Stimulated activated CD8-positive, alpha-beta memory T cell treated with anti-CD3 and anti-CD28 coated beads, Interleukin-15, amount 100 ng/mL, for 4 hours (primary cell): Measurements from ENCODE around the gene LYZL1.
"Not testable (repeated sequence)": the region's sequence is repeated elsewhere in the genome, so short reads cannot be mapped to it uniquely, and the experiment has no call there.

Source experiments
- DNase-seq, 2 donors: peaks; one replicate each; pipeline ENCODE4 v3.0.0-alpha.2; 2020; ENCODE audit warnings: low read depth in 2 of 2

Gene LYZL1

DNA sequence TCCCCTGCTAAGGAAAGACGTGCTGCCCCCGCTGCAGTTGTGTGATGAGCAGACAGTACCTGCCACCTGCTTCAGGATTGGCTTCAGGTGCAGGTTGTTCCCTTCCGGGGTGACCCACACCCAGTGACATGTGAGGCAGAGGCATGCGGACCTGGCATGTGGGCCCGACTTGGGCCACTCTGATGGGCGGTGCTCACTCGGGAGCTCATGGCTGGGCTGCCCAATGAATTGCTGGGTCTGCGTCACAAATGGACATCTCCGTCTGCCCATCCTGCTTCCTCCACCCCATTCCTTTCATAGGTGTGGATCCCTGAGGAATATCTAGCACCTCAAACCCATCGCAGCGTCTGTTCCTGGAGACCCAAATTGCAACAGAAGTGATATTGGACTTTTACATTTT, 19.3 kb downstream of the LYZL1 start:
- not testable (repeated sequence) for DNase-seq

DNA sequence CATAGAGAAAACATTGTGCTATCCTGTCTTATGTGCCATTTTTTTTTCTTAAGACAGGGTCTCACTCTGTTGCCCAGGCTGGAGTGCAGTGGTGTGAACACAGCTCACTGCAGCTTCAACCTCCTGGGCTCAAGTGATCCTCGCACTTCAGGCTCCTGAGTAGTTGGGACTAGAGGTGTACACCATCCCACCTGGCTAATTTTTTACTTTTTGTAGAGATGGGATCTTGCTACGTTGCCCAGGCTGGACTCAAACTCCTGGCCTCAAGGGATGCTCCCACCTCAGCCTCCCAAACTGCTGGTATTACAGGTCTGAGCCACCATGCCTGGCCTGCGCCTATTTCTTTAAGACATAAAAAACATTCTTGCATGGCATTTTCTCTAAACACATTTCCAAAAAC, 20.6 kb downstream of the LYZL1 start:
- DNase-seq = no peak

DNA sequence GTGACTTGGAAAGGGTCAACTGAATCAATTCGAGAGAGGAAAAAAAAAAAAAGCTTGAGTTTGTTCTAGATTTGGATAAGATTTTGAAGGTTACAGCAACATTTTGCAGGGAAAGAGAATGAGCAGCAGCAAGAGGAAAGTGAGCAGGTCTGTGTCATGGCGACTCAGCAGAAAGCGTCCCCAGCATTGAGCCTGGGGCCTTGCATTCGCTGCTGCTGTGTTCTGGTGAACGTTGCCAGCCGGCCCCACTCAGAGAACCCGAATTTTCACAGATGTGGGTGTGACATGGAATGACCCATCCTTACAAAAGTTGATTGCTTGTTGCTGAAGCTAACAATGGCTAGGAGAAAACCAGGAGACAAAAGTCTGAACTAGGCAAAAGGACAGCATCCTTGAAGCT, 21.6 kb downstream of the LYZL1 start:
- DNase-seq = not testable (repeated sequence)

DNA sequence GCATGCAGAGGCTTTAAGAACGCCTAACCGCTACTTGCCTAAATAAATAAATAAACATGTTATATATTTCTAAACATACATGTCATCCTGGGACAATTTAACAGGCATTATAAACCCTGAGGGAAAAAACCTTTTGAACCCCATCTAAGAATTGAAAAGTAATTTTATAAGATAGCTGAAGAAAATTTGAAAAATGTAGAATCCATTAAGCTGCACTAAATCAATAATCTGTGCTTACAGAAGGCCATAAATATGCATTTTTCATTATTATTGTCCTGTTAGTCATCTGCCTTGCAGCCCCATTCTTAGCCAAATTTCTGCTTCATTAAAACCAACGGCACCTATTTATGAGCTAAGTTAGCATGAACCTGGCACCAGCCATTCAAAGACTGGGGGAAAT, 24.2 kb downstream of the LYZL1 start:
- DNase-seq = no peak

DNA sequence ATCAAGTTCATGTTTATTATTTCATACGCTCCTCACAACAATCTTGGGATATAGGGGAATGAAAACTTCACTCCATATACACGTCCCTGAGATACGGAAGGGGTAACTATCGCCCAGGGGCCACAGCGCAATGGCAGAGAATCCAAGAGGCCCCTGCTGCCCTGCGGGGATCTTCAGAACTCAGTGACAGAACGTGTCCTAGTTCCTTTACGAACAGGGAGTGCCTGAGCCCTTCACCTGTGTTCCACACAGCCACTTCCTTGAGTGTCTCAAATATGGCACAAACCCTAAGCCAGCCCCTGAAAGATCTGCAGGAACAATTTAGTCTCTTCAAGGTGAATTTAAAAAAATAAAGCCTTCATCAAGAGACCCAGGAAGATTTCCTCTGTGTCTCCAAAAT, 25.9 kb downstream of the LYZL1 start:
- no peak for DNase-seq

DNA sequence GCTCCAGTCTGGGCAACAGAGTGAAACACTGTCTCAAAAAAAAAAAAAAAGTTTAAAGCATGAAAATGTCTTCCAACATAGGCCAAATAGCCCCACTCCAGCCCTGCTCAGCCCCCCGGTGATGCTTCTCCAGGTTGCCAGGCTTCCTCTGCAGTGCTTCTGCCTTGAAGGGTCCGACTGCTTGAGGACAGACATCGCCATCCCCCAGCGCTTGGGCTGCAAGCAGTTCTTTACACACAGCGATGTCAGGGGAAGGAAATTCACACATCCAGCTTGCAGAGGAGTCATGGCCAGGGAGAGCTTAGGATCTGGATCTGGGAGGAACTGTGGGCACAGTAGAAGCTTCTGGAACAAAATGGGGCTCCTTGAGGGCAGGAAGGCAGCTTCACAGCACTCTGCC, 26.9 kb downstream of the LYZL1 start:
- no peak for DNase-seq

DNA sequence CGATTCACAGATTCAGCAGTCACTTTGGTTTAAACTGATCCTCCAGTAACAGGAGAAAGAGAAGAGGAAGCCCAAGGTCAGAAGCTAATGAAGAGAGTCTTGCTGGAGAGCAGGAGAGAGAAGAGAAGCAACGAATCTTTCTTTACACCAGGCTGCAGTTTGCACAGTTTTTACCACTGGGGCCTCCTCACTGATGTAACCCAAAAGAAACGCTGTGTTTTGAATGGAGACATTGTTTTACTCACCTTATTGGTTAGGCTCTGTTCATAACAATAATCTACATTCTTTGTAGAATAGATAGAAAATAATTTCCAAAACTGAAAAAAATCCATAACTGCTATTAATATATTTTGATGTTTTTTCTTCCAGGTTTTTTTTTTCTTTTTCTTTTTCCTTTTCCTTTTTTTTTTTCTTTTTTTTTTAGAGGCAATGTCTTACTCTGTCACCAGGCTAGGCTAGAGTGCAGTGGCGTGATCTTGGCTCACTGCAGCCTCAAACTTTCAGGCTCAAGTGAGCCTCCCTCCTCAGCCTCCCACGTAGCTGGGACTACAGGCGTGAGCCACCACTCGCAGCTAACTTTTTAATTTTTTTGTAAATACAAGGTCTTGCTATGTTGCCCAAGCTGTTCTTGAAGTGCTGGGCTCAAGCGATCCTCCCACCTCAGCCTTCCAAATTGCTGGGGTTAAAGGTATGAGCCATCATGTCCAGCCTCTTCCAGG, 27.6 kb downstream of the LYZL1 start:
- no peak for DNase-seq

DNA sequence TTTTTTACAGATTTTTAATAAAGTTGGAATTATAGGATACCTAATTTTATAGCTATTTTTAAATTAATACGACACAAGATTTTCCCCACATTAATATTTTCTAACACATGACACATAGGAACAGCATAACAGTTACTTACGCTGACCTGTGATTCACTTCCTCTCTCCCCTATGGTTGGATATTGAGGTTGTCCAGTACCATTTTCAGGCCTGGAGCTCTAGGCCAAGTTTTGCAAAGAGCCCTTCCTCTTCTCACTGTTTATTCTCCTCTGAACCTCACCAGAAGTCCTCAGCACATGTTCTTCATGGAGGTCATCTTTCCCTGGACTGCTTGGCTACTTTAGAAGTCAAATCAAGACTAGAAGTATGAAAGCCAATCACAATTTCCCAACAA, 28.2 kb downstream of the LYZL1 start:
- no peak for DNase-seq

DNA sequence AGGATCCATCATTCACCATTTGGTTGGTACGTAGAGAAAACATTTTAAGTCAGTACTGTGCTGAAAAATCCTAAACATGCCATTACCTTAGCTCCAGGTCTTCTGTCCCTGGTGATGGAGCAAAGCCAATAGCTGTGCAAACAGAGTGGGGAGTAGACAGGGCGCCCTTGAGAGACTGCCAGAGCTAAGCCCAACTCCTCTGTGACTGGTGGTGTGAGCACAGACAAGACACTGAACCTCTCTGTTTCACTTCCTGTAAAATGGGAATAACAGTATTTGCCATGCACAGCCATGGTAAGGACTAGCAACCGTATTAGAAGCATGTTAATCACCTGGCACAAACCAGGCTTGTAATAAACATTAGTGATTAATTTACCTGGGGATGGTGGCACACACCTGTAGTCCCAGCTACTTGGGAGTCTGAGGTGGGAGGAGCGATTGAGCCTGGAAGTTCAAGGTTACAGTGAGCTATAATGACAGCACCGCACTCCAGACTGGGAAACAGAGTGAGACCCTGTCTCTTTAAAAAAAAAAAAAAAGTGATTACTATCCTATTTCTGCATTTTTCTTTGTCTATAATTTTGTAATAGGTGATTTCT, 28.7 kb downstream of the LYZL1 start:
- DNase-seq = no peak

DNA sequence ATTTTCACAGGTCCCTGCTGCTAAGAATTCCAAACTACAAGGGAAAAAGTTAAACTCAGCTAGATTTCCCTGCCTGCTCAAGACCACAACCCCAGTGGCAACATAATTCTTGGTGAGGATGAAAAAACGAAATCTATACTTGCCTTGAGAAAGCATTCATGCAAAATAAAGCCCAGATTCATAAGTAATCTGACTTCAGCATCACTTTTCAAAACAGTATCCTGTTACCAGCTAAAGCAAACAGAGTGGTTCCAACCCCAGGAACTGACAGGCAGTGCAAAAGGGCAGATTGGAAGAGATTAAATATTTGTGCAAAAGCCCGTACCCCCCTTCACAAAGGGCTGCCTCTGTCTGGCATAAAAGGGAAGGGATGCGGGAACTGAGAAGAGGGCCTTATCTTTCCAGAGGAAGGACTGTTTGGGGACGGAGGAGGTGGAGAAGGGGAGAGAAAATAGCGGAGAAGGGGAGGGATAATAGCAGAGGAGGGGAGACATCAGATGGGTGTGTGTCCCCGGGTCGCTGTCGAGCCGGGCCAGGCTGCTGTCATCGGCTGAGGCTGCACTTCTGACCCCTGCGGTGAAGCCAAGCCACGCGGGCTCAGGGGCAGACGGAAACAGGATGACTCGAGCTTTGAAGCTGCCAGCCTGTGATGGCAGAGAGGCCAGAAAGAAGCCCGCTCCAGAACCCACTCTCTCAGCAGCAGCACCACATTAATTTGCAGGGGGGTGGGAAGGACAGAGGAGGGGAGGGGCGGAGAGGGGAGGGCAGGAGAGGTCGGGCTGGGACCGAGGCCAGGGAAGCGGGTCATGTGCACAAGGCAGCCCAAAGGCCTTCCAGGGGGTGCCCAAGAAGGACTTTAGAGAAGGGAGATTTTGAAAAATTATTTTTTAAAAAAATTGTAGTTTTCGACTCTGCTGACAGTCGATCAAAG, 29.5 kb downstream of the LYZL1 start:
- DNase-seq = not testable (repeated sequence)

DNA sequence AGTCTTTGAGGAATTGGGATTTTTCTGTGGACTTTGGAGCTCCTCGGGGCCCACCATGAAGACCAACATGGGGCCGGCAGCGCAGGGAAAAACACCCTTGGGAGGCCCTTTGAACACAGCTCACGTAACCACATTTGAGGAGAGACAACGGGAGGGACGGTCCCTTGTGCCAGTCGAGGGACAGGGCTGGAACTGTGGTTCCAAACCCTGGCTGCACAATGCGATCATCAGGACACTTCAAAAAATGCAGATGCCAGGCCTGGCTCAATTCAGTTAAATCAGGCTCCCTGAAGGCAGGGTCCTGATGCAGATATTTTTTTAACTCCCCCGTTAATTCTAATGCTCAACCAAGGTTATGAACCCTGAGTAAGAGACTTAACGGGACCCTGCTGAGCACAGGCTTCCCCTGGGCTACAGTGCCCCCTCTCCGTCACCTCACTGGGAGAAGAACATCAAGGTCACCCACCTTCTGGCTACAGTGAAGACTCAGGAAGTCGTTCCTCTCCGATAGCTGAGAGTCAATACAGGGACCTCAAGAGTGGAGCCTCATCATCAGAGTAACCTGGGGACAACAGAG, 30.4 kb downstream of the LYZL1 start:
- DNase-seq = no peak

DNA sequence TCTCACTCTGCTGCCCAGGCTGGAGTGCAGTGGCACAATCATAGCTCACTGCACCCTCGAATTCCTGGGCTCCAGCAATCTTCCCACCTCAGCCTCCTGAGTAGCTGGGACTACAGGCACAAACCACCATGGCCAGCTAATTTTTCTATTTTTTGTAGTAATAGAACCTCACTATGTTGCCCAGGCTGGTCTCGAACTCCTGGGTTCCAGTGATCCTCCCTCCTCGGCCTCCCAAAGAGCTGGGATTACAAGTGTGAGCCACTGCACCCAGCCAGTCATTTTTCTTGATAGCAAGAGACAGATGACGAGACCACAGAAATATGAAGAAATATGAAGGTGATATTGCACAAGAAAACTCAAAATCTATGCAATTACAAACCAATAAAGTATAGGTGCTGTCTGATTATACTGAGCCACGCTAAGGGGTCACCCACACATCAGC, 31.8 kb downstream of the LYZL1 start:
- not testable (repeated sequence) for DNase-seq

DNA sequence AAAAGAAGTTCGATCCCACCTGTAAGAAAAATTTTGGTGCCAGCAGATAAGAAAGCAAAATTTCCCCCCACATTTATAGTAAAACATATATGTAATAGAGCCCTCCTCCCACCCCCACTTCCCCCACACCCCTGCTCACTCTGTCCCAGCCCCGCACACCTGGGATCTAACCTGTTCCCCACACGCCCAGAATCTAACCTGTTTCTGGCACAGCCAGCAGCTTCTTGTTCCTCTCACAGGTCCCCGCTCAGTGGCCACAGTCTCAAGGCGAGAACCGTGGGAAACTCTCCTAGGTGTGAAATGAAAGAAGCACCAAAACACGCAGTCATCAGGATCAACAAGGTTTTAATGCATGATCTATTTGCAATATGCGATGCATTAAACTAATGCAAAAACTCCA, 32.8 kb downstream of the LYZL1 start:
- no peak for DNase-seq

DNA sequence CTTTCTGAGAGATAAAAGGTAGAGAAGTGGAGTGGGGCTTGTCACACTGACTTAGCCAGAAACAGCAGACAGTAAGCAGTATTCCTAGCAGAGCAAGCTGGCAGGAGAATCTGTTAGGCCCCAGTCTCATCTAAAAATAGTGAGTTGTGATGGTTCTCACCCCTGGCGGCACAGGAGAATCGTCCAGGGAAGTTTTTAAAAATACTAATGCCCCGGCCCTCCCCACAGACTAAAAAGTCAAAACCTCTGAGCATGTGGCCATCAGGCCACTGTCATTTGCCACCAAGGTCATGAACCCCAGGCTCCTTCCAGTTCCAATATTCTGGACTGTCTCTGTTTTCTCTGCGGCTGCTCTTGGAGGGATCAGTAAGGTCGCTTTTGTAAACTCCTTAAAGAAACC, 34.0 kb downstream of the LYZL1 start:
- no peak for DNase-seq

DNA sequence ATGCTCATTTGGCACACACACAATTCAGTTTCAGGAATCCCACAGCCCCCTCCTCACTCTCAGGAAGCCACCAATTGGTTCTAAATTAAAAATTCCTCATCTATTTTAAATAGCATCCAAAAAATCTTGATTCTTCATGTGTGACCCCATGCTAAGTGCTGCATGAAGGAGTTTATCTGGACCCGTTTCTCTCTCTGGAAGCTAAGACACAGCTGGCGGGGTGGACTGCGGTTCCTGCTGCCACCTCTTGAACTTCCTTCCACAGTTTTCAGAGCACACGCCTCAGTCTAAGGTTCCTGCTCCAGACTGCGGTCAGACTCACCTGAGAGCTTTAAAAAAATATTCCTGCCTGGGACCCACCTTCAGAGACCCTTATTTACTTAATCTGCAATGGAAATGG, 34.5 kb downstream of the LYZL1 start:
- no peak for DNase-seq

DNA sequence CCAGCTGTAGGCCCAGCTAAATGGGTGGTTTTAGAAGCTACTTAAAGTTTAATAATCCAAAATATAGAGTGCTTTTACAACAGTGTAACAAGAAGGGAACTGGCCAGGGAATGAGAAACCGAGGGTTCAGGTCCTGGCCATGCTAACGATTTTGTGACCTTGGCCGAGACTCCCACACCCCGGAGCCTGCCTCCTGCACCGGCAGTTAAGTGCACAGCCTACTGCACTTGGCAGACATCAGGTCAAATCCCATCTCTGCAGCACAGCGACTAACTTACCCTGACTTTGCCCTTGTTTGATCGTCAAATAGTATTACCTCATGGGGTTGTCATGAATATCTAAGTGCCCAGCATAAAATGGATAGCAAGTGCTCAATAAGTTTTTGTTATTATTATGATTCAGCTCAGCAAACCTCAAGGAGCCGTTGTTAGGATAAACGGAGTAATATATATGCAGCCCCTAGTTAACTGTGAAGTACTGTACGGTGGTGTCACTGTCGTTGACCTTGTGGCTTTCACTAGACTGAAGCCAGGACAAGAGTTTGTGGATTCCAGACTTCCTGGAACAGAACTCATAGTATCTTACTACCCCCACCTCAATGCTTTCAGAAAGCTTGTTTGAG, 35.5 kb downstream of the LYZL1 start:
- DNase-seq = no peak

DNA sequence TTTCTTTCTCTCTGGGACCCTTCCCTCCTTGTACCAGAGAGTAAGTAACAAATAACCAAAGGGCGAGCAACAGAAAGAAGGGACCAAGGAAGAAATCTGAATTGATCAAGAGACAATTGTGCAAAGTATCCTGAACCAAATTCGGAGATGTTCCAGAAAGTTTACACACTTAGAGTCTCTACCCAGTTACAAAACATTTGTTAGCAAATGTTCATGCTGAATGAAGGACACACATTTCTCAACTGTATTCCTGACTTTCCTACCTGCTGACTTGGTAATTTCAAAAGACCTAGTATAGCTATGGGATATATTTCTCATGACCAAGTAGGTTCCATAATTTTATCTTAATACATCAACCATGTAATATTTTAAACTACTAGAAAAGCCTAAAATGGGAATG, 37.4 kb downstream of the LYZL1 start:
- DNase-seq = no peak

DNA sequence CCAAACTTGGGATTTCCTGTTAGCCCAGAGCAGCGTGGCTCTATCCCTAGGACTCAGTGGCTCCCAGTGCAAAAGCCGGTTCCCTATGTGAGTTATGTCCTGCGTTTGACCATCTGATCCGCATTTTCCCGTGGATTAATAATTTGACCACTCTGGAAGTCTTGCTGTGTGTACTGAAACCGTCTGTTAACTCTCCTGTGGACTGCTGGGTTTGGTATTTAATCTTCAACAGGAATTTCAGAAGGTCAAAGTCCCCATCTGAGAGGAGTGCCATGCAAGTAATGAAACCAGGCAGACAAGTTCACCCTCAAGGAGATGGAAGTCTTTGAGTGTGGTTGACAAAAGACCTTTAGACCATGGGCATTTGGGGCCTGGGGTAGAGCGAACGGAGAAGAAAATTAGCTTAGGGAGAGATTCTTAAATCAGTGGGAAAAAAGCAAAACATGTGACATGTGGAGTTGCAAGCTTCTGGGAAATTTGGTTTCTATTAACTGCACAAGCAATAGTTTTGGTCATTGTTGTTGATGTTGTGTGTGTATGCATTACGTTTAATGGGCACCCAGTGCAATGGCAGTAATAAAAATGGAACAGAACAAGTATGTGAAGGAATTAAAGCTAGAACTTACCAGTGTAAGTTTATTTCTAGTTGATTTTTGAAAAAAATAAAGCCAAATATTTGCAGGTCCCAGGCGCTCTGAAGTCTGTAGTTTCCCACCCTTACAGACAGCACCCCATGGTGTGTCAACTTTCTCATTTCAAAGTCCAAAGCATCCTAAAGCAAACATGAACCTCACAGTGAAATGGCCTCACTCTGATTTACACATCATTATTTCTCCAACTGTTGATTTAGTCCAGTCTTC, 38.2 kb downstream of the LYZL1 start:
- no peak for DNase-seq

DNA sequence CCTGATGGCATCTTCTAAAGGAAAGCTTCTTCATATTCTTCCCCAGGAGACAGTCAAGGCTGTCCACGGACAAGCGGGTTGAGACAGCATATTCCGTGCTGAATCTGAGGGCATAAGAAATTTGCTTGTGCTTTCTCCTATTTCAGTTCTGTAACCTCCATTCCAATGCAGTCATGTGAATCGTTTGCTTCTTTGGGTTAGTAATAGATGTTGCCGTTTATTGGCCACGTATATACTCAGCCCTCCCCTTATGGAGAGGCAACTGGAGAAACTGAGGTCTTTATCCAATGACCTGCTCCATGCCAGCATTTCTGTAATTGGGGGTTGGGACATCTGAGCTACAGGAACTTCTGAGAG, 38.9 kb downstream of the LYZL1 start:
- DNase-seq = no peak

DNA sequence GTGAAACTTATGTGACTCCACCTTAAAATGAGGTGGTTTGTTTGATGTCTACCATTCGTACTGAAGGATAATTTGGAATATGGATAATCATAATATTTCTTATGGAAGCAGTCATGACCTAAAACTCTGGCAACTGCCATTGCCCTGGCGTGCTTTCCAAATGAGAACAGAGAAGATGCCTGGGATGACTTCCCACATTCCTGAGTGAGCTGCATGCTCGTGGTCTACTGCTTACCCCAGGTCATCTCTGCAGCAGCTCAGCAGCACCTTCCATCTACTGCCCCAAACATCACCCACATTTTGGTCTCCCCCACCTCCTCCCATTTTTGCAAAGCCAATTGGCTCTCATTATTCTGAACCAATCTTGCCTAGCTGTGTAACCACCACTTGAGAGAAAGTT, 40.1 kb downstream of the LYZL1 start:
- no peak for DNase-seq

DNA sequence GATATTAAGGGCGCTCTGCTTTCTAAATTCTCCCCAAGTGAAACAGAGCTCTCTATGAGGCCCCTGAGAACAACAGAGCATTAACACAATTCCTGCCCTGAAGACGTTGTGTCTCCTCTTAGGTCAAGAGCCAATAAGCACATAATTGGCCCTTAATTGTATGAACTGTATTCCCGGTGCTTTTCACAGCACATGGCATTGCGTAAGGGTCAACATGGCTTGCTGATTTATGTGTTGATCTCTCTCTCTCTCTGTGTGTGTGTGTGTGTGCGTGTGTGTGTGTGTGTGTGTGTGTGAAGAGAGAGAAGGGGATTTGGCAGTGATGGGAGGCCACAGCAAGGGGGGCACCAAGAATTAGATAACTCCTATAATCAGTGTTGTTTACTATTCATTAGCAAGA, 40.5 kb downstream of the LYZL1 start:
- DNase-seq = no peak
